ENCODE data around the gene MCUR1. TPM values are rescaled to one million over a fixed set of nuclear protein-coding genes. Genes with fewer than 3 reads are reported as not detected.

MCUR1 gene
- total and polyA plus RNA-seq, 2 of the 13 experiments (the other 11 are each of a cell fraction or from before 2014, with no cell fraction given): 8.0 to 29.6 TPM

- TF ChIP-seq SP4 (CRISPR knock-in tag; IDR thresholded peaks at IDR 0.05): no peak
- no peak for TF ChIP-seq NFE2L1 (CRISPR knock-in tag; IDR thresholded peaks at IDR 0.05; ENCODE audit: borderline replicate concordance)
- TF ChIP-seq AGO1 (IDR thresholded peaks at IDR 0.05; ENCODE audit: low read depth, low read length, poor library complexity, severe bottlenecking): no peak
- TF ChIP-seq BORCS8-MEF2B (CRISPR knock-in tag; IDR thresholded peaks at IDR 0.05): no peak
- TF ChIP-seq ARHGAP35 (CRISPR knock-in tag; IDR thresholded peaks at IDR 0.05; ENCODE audit: borderline replicate concordance): no peak
- TF ChIP-seq HMGXB3 (CRISPR knock-in tag; IDR thresholded peaks at IDR 0.05; ENCODE audit: borderline replicate concordance): no peak
- no peak for TF ChIP-seq ATF3 (CRISPR knock-in tag; IDR thresholded peaks at IDR 0.05)
- TF ChIP-seq ZNF431 (CRISPR knock-in tag; IDR thresholded peaks at IDR 0.05; ENCODE audit: borderline replicate concordance, low read depth): no peak
- TF ChIP-seq LCORL (IDR thresholded peaks at IDR 0.05): no peak
- TF ChIP-seq LCORL (CRISPR knock-in tag; IDR thresholded peaks at IDR 0.05): no peak
- TF ChIP-seq ZC3H4 (CRISPR knock-in tag; IDR thresholded peaks at IDR 0.05; ENCODE audit: borderline replicate concordance): no peak
- TF ChIP-seq DNMT1 (CRISPR knock-in tag; IDR thresholded peaks at IDR 0.05): no peak
- no peak for TF ChIP-seq ATF4 (CRISPR knock-in tag; IDR thresholded peaks at IDR 0.05)
- TF ChIP-seq NR0B2 (CRISPR knock-in tag; IDR thresholded peaks at IDR 0.05): no peak
- TF ChIP-seq BRF2 (CRISPR knock-in tag; IDR thresholded peaks at IDR 0.05): no peak
- no peak for TF ChIP-seq ZMAT3 (CRISPR knock-in tag; conservative IDR thresholded peaks at IDR 0.05)
- ChIA-PET POLR2A (no interaction called here), CTCF (ENCODE audit: low intra/inter-chr PET ratio, low total read pairs) (no interaction called here)
Observed at GRCh38 chr6:13807696-13808095, 6.7 kb downstream of the MCUR1 start.

More at GRCh38 chr6:13807696-13808095, 6.7 kb downstream of the MCUR1 start:
- no peak for DNase-seq (ENCODE audit: low spot score)
- intact Hi-C loops (cut with micrococcal nuclease; ENCODE audit: unreplicated experiment) (no loop called here), in situ Hi-C loops (cut with HindIII; ENCODE audit: extremely low pct_ligation_motif_present, low pct_unique_long_range_greater_than_20kb) (no loop called here)
- H3K9ac ChIP-seq (ENCODE audit: insufficient read depth, low read depth, low read length): no peak overlapping the region
- BruUV-seq (replicated peaks): no TSS peak
- no peak for ATAC-seq
- H3K79me2 ChIP-seq (ENCODE audit: insufficient read depth, low read length): peaks cover 31% of the 10 kb centered on the region
- no peak for FAIRE-seq
- no peak overlapping the region for H3K27ac ChIP-seq (ENCODE audit: extremely low read length, insufficient read depth, low read length)
- no peaks in the 10 kb centered on the region for H3K9me3 ChIP-seq (ENCODE audit: low read length)
- H2AFZ ChIP-seq (ENCODE audit: low read length): no peak overlapping the region
- H3K27me3 ChIP-seq (ENCODE audit: control insufficient read depth in 1 of 2, insufficient read depth in 2 of 2, low read length in 2 of 2): no peaks in the 10 kb centered on the region
- WGBS (ENCODE audit: low lambda C conversion rate): 99% methylated on average over 4 of the region's 4 CpGs
- H3K4me1 ChIP-seq (ENCODE audit: insufficient read depth, low read length): peaks cover 26% of the 10 kb centered on the region
- H4K20me1 ChIP-seq (ENCODE audit: insufficient read depth, low read length): no peaks in the 10 kb centered on the region
- no peak overlapping the region for H3K4me3 ChIP-seq (replicated peaks in 1 of 3; ENCODE audit: insufficient read depth in 1 of 3, low read depth in 2 of 3, low read length in 3 of 3)
- no peak overlapping the region for H3K4me2 ChIP-seq (ENCODE audit: low read depth, low read length)
- H3K36me3 ChIP-seq (replicated peaks in 1 of 2; ENCODE audit: control insufficient read depth in 1 of 2, insufficient read depth in 2 of 2, low read length in 2 of 2): peaks cover 13 to 33% of the 10 kb centered on the region in 2 experiments; a peak in 4 of 5 replicates

Measured in HepG2 (cell line).